GM19467 (cell line): ENCODE measurements around the gene AMOTL1.
"Not testable (repeated sequence)": the region's sequence is repeated elsewhere in the genome, so short reads cannot be mapped to it uniquely, and the experiment has no call there.

Source experiments
- ATAC-seq: cut with Tn5 transposase; IDR thresholded peaks from one replicate; pipeline ENCODE4 v1.9.1; 2021; ENCODE audit warnings: mild to moderate bottlenecking, moderate library complexity; ENCODE audit not compliant: unreplicated experiment

AMOTL1 gene

DNA sequence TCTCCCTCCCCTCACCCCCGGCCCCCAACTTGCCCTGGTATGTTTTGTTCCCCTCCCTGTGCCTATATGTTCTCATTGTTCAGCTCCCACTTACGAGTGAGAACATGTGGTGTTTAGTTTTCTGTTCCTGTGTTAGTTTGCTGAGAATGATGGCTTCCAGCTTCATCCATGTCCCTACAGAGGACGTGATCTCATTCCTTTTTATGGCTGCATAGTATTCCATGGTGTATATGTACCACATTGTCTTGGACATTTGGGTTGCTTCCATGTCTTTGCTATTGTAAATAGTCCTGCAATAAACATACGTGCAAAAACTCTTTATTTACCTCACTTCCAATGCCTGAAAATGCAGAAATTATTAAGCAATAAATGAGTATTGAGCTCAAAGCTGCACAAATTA lies 85.1 kb downstream of the AMOTL1 start:
- not testable (repeated sequence) for ATAC-seq

DNA sequence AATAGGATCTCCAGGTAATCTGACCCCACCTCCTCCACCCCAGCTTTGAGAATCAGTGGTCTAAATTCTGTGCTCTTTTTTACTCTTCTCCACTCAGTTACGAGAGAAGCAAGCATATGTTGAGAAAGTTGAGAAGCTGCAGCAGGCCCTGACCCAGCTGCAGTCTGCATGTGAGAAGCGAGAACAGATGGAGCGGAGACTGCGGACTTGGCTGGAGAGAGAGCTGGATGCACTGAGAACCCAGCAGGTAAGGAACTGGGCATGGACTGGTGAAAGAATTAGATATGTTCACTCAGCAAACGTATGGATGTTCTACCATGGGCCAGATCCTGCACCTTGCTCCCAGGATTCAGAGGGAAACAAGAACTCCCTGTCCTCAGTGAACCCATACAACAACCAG lies 85.7 kb downstream of the AMOTL1 start:
- ATAC-seq = no peak

DNA sequence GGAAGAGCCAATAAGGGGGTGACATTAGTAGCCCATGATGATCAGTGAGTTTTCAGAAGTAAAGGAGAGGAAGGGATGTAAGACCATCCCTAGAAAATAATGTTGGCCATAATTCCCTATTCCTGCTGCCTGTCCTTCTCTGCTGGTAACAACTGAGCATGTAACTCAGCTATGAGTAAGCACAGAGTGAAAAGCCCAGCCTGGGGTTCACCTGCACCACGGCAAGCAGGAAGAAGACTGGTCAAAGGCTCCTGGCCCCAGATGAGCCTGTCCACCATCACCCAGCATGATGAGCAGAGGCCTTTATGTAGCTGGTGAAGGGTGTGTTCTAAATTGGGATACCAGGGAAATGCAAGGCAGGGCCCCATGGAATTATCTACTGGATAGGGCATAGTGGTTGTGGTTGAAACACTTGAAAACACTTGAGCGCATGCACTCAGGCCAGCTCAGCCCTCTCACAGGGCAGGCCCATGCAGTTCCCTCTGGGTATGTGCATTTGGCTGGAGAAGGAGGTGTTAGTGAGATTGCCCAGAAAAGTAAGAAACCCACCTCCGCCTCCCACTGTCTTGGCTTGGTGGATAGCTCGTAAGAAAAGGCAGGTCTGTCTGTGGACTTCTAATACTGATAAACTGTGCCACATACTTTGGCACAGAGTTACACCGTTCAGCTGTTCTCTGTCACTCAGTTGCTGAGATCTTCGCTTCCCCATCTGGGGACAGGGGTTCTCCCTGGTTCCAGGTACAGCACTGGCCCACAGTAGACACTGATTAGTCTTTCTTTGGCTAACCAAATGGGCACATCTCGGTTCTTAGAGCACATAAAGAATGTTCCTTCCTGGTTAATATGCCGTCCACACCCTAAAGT lies 86.8 kb downstream of the AMOTL1 start:
- no peak for ATAC-seq

DNA sequence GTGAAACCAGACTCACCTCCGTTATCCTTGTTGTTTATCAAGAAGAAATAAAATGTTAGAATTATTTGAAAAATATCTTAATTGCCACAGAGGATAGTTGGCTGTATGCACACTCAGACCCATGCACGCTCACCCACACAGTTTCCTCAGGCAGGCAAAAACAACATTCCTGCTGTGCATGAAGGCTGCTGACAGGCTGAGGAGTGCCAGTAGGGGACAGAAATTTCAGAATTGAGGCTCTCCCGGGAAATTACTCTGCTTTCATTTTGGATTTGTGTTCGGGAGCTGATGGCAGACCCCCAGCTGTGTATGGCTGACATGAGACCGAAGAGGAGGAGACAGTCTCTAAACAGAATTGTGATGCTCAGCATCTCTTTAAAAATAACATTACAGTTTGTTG lies 87.5 kb downstream of the AMOTL1 start:
- no peak for ATAC-seq

DNA sequence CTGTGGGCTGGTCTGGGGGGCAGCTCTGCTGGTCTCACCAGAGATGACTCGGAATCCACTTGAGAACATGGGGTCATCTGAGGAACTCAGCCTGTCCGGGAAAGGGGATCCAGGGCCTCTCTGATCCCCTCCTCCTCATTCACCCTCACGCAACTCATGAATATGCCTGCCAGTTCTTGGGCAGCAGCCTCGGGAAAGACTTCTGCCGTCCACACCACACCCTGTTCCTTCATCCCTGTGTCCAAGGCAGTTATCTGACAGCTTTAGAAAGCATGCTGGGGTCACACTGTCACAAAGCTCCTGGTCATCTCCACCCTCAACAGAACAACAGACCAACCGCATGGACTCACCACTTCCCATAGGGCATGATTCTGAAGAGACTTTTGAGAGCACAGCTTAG lies 88.3 kb downstream of the AMOTL1 start:
- no peak for ATAC-seq

DNA sequence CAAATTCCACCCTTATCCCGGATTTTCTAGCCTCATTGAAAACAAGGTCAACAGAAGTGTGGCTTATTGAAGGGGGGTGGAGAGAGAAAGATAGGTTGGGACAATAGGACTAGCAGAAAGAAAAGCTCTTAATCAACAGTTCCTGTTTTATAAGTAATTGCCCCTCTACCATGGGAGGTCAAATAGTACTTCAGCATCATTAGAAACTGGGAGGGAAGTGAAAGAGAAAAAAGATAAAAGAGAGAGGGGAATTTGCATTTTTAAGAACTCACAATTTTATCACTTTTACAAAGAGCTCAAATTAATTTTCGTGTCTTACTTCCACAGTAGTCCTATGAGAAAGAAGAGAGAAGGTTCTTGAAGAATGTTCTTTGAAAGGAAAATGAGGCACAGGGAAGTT lies 89.2 kb downstream of the AMOTL1 start:
- no peak for ATAC-seq

DNA sequence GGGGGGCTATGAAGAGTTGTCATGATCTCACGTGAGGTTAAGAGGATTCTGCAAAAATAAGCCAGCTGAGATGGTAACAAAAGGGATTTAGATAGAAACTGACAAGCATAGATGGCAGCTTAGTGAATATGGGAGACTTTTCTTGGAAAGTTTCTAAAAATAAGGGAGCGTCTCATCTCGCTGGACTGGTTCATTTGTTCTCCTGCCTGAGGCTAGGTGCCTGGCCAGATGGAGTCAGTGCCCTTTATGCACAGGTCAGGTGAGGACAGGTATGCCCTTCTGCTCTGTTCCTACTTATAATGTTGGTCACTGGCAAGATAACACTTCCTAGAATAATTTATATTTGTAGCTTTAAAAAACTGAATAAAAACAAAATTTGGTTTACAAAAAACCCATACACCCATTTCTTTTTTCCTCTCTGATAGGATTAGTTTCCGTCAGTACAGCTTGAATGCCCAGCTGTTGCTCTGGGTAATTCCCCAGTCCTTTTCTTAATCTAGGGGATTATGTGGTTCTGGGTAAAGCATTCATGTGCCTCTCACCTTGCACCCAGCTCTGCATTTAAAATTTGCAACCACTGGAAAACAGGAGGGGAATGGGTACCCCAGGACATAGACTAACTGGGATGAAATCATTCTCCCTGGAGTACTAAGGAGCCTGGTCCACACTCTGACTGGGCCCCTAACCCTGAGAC lies 90.0 kb downstream of the AMOTL1 start:
- no peak for ATAC-seq

DNA sequence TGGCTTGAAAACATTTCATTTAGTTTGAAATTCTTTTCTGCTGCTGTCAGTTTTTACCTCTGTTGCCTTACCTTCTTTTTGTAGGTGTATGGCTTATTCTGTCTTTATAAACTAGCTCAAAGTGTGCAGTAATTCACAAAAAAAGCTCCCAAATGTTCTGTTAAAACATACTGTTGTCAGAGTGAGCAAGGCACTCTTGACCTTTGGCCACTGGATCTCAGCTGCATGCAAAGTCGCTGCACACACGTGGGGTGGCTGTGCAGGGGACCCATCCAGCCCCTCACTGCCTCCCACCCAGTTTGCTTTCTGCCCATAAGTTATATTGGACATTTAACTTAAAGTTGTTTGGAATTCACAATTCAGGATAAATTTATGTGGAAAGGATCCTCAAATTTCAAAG lies 92.2 kb downstream of the AMOTL1 start:
- no peak for ATAC-seq

DNA sequence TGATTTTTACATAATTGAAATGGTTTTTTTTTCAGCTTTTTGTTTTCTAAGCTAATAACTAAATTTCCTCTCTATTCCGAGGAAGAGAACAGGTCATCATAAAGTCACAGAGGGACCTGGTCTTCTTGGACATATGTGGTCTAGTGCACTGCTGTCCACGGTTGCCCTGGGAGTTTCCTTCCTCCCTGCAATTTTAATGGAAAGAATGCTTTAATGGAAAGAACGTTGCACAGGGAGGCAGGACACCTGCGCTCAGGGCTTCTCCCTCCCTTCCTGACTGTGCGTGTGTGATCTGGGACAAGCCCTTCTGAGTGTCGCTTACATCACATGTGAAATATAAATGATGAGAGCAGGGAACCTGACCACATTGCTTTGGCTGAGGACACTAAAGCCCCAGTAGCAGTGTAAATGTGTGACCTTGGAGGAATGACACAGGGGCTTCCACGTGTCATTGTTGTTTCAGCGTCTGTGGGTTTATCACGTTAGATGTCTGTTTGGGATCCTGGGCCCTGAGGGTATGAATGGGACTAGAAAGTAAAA lies 93.2 kb downstream of the AMOTL1 start:
- no peak for ATAC-seq

DNA sequence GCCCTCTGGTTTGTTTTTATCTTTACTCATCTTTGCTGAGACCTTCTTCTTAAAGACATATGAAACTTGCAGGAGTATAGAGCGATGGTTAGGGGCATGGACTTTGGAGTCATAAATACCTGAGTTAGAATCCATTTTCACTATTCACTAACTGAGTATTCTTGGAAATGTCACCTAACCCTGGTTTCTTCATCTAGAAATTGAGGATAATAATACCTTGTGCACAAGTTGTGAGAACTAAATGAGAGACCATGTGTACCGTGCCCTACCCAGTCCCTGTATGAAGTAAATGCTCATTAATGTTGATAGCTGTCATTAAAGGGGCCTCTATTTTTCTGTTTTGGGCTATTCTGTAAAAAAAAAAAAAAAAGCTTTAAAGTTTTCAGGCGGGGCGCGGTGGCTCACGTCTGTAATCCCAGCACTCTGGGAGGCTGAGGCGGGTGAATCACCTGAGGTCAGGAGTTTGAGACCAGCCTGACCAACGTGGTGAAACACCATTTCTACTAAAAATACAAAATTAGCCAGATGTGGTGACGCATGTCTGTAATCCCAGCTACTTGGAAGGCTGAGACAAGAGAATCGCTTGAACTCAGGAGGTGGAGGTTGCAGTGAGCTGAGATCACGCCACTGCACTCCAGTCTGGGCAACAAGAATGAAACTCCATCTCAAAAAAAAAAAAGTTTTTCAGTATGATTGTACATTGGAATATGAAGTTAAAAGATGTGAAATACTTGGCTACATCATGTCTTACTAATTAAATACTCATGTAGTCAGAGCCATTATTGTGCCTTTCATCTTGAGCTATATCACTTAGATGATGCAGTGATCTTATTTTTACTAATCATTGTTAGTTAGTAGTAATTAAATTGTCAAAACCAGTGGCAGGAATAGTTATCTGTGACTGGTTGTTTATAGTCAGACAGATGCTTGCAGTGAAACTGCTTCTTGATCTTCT lies 95.0 kb downstream of the AMOTL1 start:
- no peak for ATAC-seq

DNA sequence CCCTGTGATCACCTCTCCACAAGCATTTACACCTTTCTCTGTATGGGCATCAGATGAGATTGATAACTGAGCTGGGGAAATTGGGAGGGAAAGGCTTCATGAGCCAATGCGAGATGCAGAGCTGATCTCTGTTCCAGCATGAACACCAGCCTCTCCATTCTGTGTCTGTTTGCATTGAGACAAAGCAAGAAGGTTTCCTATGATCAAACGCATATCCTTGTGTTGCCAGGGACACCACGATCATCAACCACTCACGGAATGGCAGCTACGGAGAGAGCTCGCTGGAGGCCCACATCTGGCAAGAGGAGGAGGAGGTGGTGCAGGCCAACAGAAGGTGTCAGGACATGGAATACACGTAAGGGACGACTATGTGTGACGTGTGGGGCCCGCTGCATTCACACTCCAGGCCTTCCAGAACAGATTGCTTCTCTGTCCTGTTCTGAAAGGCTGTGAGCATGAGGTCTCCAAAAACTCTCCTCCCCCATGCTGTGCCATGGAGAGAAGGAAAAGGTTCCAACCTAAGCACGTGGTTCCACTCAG lies 96.4 kb downstream of the AMOTL1 start:
- no peak for ATAC-seq

DNA sequence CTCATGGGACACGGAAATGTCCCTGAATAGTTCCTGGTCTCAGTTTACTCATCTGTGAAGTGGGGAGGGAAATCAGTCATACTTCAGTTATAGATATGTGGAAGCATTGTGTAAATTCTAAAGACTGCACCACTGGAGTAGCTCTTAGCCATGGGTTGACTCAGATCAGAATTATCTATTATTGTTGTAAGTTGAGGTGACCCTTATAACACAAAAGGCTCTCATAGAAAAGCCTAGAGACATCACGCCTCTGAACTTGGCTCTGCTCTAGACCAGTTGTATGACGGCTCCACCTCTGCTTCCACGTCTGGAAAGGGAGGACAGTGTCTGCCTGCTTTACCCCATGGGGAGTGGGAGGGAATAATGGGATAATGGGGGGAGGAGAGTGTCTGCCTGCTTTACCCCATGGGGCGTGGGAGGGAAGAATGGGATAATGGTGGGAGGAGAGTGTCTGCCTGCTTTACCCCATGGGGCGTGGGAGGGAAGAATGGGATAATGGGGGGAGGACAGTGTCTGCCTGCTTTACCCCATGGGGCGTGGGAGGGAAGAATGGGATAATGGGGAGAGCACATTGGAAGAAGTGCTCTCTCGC lies 98.2 kb downstream of the AMOTL1 start:
- ATAC-seq = no peak

DNA sequence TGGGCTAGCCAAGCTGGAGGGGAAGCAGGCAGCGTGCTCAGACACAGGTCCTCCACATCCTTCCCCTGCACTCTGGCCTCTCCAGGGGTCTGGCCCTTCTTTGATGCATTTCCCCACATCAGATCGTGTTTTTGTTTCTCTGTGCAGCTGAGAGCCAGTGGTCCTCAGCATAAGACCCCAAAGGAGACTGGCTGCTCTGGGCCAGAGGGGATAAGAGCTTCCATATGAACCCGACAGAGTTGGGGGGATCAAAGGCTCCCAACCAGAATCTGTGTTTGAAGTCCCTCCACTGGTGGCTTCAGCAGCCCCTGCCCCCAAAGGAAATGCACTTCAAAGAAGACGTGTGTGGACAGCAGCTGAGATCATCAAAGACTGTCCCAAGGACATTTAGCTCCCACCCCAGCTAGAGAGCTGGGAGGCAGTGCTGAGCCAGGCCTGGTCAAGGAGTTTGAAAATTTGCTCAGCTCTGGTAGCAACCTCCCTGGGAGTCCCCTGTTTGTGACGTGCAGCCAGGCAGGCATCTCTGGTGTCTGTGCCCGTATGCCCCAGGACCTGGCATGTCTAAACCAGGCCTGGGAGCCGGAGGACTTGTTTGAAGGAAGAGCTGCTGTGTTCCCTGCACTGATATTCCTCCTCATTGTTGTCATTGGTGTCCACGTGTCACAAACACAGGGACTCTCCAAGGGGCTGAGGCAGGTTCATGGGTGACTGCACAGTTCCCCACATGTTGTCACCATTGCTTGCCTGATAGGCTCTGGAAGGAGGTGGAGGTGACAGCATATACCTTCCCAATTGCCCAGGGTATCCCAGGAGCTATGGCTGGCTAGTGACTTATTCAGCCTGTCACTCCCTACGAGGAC lies 99.0 kb downstream of the AMOTL1 start:
- ATAC-seq = no peak

DNA sequence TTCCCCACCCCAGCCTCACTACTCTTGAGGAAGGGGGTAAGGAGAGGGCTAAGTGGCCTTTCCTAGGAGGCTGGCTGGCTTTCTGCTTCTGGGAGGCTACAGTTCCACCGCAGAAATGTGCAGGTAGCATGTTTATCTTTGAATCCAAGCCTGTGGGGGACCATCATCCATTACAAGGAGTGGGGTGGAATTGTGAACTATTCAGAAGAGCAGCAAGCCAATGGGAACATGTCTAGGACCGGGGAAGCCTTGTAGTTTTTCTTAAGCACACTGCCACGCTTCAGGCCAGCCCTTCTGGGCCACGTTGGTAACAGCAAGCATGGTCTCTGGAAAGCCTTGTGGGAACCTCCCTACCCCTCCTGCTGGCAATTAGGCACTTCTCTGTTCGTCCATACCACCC lies 100.3 kb downstream of the AMOTL1 start:
- no peak for ATAC-seq

DNA sequence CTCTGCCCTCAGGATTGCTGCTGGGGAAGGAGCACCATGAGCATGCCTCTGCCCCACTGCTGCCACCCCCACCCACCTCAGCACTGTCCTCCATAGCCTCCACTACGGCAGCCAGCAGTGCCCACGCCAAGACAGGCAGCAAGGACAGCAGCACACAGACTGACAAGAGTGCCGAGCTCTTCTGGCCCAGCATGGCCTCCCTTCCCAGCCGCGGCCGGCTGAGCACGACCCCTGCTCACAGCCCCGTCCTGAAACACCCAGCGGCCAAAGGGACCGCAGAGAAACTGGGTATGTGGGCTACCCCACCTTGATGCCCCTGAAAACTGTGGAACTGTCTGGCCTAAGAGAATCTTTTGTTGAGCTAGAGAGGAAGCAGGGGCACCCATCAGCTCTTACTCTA lies 101.0 kb downstream of the AMOTL1 start:
- ATAC-seq = no peak

DNA sequence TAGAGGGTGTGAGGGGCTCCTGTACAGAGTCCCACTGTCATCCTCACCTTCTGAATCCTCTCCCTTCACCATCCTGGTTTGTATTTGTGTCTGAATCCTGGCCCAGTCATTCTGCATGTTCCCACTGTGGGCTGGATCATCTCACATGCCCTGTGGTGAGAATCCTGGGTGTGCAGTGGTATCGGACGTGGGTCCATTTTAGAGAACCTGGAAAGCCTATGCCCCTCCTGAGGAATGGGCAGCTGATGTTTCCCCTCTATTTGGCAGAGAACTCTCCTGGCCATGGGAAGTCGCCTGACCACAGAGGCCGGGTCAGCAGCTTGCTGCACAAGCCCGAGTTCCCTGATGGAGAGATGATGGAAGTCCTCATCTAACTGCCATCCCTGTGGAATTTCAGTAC lies 102.3 kb downstream of the AMOTL1 start:
- no peak for ATAC-seq

DNA sequence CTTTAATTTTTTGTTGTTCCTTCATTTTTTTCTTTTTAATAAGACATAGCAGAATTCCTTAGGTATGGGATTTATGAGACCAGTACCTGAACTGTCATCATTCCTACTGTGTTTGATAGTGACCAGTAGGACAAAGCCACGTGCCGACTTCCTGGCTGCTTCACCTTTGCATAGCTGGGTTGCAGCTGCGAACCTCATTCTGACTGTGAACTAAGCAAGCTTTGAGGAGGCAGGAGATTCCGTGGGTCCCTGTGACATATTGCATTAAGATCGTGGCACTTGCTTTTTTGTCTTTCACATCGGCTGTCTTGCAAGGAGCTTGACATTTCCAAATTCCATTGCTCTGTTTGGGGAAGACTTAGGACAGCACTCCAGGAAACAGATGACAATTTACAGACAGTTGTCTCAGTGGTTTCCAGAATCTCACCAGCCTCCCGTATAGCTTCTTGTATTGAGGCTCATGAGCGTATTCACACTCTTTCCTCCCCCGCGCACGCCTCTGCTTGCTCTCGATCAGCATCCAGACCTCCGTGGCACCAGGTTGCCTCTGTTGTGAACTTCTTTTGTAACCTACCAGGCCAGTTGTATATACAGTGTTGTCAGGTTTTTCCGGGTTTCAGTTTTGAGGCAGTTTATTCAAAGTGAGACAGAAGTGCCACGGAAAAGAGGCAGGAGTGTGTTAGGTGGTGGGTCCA lies 103.5 kb downstream of the AMOTL1 start:
- ATAC-seq = no peak

DNA sequence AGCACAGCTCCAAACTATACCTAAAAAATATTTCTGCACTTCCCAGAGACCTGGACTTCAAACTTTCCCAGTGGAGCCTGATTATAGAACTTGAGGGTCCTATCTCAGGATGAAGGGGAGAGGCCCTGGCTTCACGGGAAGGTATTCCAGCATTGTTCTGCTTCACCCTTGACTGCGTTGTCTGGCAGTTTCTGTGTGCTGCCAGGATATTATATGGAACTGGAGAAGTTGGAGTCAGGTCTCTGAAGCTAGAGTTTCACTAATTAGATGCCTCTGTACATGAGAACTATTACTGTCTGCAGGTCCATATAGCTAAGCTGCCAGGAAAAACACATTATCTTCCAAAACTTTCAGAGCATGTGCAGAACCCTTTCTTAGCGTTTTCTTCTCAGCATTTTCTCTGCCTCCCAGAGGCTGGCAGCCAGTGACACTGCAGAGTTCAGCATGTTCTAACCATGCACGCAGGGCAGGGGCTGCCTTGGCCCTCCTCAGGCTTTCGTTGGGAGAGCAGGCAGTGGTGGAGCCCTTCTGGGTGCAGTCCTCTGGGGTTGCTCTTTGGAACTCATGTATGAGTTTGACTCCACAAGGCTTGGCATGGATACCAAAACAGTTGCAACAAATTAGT lies 105.9 kb downstream of the AMOTL1 start:
- ATAC-seq = no peak
